ENCODE measurements around the gene DNM3. TPM values are rescaled to one million over a fixed set of nuclear protein-coding genes. Genes with fewer than 3 reads are reported as not detected.

The DNM3 gene
- total and polyA plus RNA-seq, 2 experiments from 2014 or later: 5.2 to 12.2 TPM

- TF ChIP-seq ZNF462 (CRISPR knock-in tag; IDR thresholded peaks at IDR 0.05) (no peak), NANOG (IDR thresholded peaks at IDR 0.05; ENCODE audit: borderline replicate concordance) (no peak), EZH2phosphoT487 (IDR thresholded peaks at IDR 0.05; ENCODE audit: unreplicated experiment) (no peak), POLR2AphosphoS5 (IDR thresholded peaks at IDR 0.05; ENCODE audit: low read depth) (no peak), CTCF (conservative IDR thresholded peaks at IDR 0.05; ENCODE audit: low read depth in 2 of 2) (no peak), STAT1 (IDR thresholded peaks at IDR 0.05; ENCODE audit: unreplicated experiment) (no peak), ETS1 (IDR thresholded peaks at IDR 0.05) (no peak)
These were observed 519.7 kb downstream of the DNM3 start (continued) for GRCh38 chr1:172360985-172361384.
